Mucosa of stomach (tissue), 1 donor: ENCODE data around the gene CCR6.
"Not testable (repeated sequence)": the region's sequence is repeated elsewhere in the genome, so short reads cannot be mapped to it uniquely, and the experiment has no call there.

ENCODE experiments used
- H3K27me3 ChIP-seq: one replicate; pipeline ENCODE4 v1.7.0; 2013; ENCODE audit warnings: mild to moderate bottlenecking, low read length; ENCODE audit not compliant: control insufficient read depth, insufficient read depth
- H3K36me3 ChIP-seq: one replicate; pipeline ENCODE4 v1.7.0; 2013; ENCODE audit warnings: low read length; ENCODE audit not compliant: control insufficient read depth, insufficient read depth
- H3K4me1 ChIP-seq: one replicate; pipeline ENCODE4 v1.7.0; 2013; ENCODE audit warnings: mild to moderate bottlenecking, low read length; ENCODE audit not compliant: control insufficient read depth, insufficient read depth
- H3K4me3 ChIP-seq: one replicate; pipeline ENCODE4 v1.7.0; 2013; ENCODE audit warnings: low read length
- H3K9ac ChIP-seq: one replicate; pipeline ENCODE4 v1.7.0; 2013; ENCODE audit warnings: mild to moderate bottlenecking, low read length, moderate library complexity
- H3K9me3 ChIP-seq: one replicate; pipeline ENCODE4 v1.7.0; 2013; ENCODE audit warnings: mild to moderate bottlenecking, low read length, moderate library complexity; ENCODE audit not compliant: control insufficient read depth
- donor health status: Pancreatic carcinoma.

Gene CCR6

DNA sequence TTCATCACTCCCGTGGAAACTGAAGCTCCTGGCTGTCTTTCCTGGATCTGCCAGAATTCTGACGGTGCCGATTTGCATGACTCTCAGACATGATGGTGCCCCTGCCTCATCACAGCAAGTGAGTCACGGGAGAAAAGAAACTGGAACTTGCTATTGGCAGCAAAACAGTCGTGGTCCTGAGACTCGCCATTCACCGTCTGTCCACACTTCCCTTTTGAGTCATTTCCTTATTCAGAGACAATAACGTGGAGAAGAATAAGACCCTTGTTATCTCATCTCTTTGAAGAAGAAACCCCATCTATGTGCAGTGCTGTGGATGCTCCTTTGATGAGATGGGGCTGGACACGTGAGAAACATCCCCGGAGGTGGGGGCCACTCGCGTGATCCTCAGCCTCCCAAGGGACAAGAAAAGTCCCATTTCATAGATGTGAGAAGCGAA is 30.6 kb downstream of the CCR6 start:
- Histone ChIP-seq H3K36me3 (no peaks in the 10 kb centered on the region), H3K9me3 (no peaks in the 10 kb centered on the region), H3K9ac (no peak overlapping the region), H3K4me3 (no peak overlapping the region), H3K4me1 (no peaks in the 10 kb centered on the region), H3K27me3 (no peaks in the 10 kb centered on the region)

DNA sequence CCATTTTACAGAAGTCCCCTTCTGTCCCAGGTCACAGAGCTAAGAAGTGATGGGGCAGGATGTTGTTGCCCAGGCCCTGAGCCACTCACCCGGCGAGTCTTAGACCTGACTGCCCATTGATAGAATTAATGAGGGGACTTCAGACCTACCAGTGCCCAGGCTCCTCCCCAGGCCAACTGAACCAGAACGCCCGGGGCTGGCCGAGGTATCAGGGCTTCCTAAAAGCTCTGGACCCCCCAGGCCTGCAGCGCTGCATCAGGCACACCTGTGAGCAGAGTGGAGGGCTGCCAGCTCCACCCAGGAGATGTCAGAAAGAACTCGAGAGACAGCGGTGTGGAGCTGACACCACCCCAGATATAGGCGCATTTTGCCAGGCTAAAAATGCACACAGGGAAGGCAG is 31.4 kb downstream of the CCR6 start:
- H3K36me3 ChIP-seq = no peaks in the 10 kb centered on the region
- H3K9ac ChIP-seq = no peak overlapping the region
- no peaks in the 10 kb centered on the region for H3K9me3 ChIP-seq

GRCh38 chr6:167154895-167155294 is 32.0 kb downstream of the CCR6 start:
- H3K9me3 ChIP-seq = no peaks in the 10 kb centered on the region
- H3K4me1 ChIP-seq = no peaks in the 10 kb centered on the region
- no peaks in the 10 kb centered on the region for H3K27me3 ChIP-seq
- H3K9ac ChIP-seq = no peak overlapping the region
- H3K36me3 ChIP-seq = no peaks in the 10 kb centered on the region
- H3K4me3 ChIP-seq = no peak overlapping the region

More for the DNA sequence above, 31.4 kb downstream of the CCR6 start:
- H3K4me3 ChIP-seq = no peak overlapping the region
- no peaks in the 10 kb centered on the region for H3K27me3 ChIP-seq
- H3K4me1 ChIP-seq = no peaks in the 10 kb centered on the region

GRCh38 chr6:167157414-167157813 is 34.5 kb downstream of the CCR6 start:
- no peaks in the 10 kb centered on the region for H3K4me1 ChIP-seq
- H3K36me3 ChIP-seq = no peaks in the 10 kb centered on the region
- no peaks in the 10 kb centered on the region for H3K9me3 ChIP-seq
- H3K4me3 ChIP-seq = no peak overlapping the region
- H3K9ac ChIP-seq = no peak overlapping the region
- H3K27me3 ChIP-seq = no peaks in the 10 kb centered on the region

- no peak within 1 kb of the TSS for H3K4me3 ChIP-seq
- H3K9me3 ChIP-seq = no peaks in the 10 kb centered on the region
- no peaks in the 10 kb centered on the region for H3K4me1 ChIP-seq
- H3K9ac ChIP-seq = no peak within 1 kb of the TSS
- no peaks in the 10 kb centered on the region for H3K27me3 ChIP-seq
- no peaks in the 10 kb centered on the region for H3K36me3 ChIP-seq
Observed at GRCh38 chr6:167157863-167158262, 35.0 kb downstream of the CCR6 start, which contains the start of gene GPR31. TSS of gene GPR31 (minus strand) at chr6:167157980. CDS start at chr6:167157831, 149 bp downstream.

DNA sequence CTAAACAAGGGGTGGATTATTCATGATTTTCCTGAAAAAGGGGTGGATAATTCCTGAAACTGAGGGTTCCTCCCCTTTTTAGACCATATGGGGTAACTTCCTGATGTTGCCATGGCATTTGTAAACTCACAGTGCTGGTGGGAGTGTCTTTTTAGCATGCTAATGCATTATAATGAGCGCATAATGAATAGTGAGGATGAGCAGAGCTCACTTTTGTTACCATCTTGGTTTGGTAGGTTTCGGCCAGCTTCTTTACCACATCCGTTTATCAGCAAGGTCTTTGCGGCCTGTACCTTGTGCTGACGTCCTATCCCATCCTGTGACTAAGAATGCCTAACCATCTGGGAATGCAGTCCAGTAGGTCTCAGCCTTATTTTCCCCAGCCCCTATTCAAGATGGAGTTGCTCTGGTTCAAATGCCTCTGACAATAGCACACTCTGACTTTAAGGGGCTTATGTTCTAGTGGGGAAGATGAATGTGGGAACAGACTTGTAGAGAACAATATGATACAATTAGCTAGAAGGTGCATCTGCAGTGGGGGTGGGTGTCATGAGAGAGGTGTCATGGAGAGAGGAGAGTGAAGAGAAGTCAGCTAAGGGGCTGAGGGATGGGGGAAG is 39.1 kb downstream of the CCR6 start:
- Histone ChIP-seq H3K27me3 (no peaks in the 10 kb centered on the region), H3K4me3 (no peak overlapping the region), H3K9me3 (no peaks in the 10 kb centered on the region), H3K9ac (no peak overlapping the region), H3K4me1 (no peaks in the 10 kb centered on the region), H3K36me3 (no peaks in the 10 kb centered on the region)

DNA sequence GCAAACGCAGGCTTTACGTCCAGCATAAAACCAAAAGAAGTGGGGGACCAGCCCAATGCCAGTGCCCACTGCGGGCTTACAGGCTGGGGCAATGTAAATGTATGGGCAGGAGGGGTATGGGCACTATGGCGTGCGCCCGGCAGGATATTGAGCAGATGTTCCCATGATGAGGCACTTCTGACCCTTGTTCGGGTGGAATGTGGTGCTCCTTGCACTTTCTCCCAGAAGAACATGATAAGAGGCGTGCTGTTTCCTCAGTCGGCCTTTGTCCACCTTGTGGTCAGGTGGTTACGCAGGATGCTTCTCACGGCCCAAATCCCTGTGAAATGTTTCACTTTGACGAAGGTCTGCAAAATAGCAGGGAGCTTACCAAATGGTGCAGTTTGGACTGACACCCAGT is 39.7 kb downstream of the CCR6 start:
- H3K36me3 ChIP-seq = no peaks in the 10 kb centered on the region
- H3K27me3 ChIP-seq = no peaks in the 10 kb centered on the region
- H3K9me3 ChIP-seq = no peaks in the 10 kb centered on the region
- no peaks in the 10 kb centered on the region for H3K4me1 ChIP-seq
- no peak overlapping the region for H3K4me3 ChIP-seq
- H3K9ac ChIP-seq = no peak overlapping the region

DNA sequence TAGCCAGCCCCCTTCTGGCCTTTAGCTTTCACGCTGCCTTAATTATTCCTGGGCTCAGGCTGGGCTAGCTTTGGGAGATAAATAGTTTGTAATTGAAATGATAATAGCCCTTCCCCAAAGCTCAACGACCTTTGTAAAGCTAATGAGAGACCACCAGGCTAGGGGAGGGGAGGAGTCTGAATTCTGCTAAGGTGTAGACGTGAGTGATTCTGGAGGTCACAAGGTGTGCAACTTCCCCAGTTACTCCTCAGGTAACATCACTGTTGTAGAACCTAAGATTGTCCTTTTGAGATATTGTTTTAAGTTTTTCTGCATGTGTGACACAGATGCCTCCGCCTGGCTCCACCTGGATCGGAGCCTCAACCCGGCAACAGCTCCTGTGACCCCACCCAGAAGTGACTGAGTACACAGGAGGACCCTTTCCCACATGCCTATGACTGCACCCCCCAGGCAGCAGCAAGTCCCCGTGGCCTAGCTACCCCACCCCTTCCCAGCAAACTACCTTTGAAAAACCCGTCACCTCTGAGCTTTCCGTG is 40.6 kb downstream of the CCR6 start:
- H3K9ac ChIP-seq = no peak overlapping the region
- H3K9me3 ChIP-seq = no peaks in the 10 kb centered on the region
- no peaks in the 10 kb centered on the region for H3K27me3 ChIP-seq
- no peaks in the 10 kb centered on the region for H3K4me1 ChIP-seq
- H3K36me3 ChIP-seq = no peaks in the 10 kb centered on the region
- H3K4me3 ChIP-seq = no peak overlapping the region

- no peaks in the 10 kb centered on the region for H3K36me3 ChIP-seq
- H3K4me1 ChIP-seq = no peaks in the 10 kb centered on the region
- no peak overlapping the region for H3K9ac ChIP-seq
- no peaks in the 10 kb centered on the region for H3K27me3 ChIP-seq
- H3K9me3 ChIP-seq = no peaks in the 10 kb centered on the region
- H3K4me3 ChIP-seq = no peak overlapping the region
Observed at GRCh38 chr6:167164261-167164660, 41.4 kb downstream of the CCR6 start.

- Histone ChIP-seq H3K9me3 (no peaks in the 10 kb centered on the region), H3K36me3 (no peaks in the 10 kb centered on the region), H3K27me3 (no peaks in the 10 kb centered on the region), H3K4me1 (no peaks in the 10 kb centered on the region), H3K9ac (no peak overlapping the region), H3K4me3 (no peak overlapping the region)
Observed at GRCh38 chr6:167165858-167166471, 43.1 kb downstream of the CCR6 start.

DNA sequence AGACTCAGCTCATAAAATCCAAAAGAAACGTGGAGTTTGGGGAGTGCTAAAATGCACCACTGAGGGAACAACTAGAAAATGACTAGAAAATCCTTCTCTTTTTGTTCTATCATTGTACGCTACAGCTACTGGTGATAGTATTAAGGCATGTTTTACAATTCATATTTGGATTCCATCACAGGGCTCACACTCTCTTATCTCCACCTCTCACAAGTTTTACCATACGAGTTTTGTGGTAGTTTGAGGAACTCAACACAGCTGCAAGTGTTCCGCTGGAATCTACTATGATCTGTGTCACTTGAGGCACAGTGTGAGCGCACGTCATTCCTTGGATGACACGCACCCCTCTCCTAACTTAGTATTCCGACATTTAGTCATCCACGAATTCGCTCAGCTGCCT is 44.8 kb downstream of the CCR6 start:
- not testable (repeated sequence) for H3K36me3 ChIP-seq, H3K4me1 ChIP-seq, H3K9ac ChIP-seq, H3K9me3 ChIP-seq, H3K4me3 ChIP-seq, H3K27me3 ChIP-seq

GRCh38 chr6:167168296-167168695 is 45.4 kb downstream of the CCR6 start:
- not testable (repeated sequence) for H3K4me1 ChIP-seq, H3K9me3 ChIP-seq, H3K27me3 ChIP-seq, H3K36me3 ChIP-seq, H3K9ac ChIP-seq, H3K4me3 ChIP-seq
